ENCODE measurements around the gene MATN4. TPM values are rescaled to one million over a fixed set of nuclear protein-coding genes. Genes with fewer than 3 reads are reported as not detected.

MATN4 gene
- total RNA-seq, 1 experiment from 2014 or later: 0.64 TPM

DNA sequence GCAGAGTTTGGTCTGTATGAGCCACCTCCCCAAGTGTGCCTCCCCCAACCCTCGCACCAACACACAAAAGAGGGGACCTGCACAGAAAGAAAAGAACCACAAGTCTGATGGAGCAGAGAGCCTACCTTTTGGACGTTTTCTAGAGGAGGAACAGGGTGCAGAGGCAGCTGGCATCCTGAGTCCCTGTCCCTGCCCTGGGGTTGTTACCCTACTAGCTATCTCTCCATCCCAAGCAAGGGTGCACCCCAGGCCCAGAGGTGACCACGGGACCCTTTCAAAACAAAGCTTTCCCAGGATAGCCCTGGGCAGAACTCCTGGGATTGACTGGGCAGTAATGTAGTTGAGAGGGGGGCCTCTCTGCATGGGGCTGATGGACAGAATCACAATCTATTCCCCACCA lies 9.7 kb upstream of the MATN4 start (continued):
- TF ChIP-seq SRF (IDR thresholded peaks at IDR 0.05; ENCODE audit: low read depth) (no peak), ZBTB33 (IDR thresholded peaks at IDR 0.05; ENCODE audit: extremely low read depth, insufficient replicate concordance, low read length) (no peak)

GRCh38 chr20:45316150-45317080 lies 8.3 kb upstream of the MATN4 start:
- Histone ChIP-seq H2AFZ (ENCODE audit: low read depth, low read length, poor library complexity, severe bottlenecking) (no peak overlapping the region), H3K9me2 (ENCODE audit: insufficient read depth) (no peaks in the 10 kb centered on the region), H3K4me1 (ENCODE audit: control insufficient read depth in 1 of 2, insufficient read depth in 2 of 2, low read length in 2 of 2) (peaks cover 0 to 6% of the 10 kb centered on the region in 2 experiments; a peak in 2 of 4 replicates), H3K4me3 (replicated peaks in 1 of 2; ENCODE audit: low read depth in 1 of 2, low read length in 2 of 2) (no peak overlapping the region), H3K9ac (ENCODE audit: low read length) (no peak overlapping the region), H3K9me3 (ENCODE audit: control insufficient read depth in 1 of 2, insufficient read depth in 1 of 2, low read depth in 1 of 2, low read length in 2 of 2) (no peaks in the 10 kb centered on the region), H3K79me2 (ENCODE audit: insufficient read depth, low read length) (no peaks in the 10 kb centered on the region), H3K27ac (ENCODE audit: low read depth, low read length) (no peak overlapping the region), H3K36me3 (ENCODE audit: control insufficient read depth in 1 of 2, insufficient read depth in 2 of 2, low read length in 2 of 2) (no peaks in the 10 kb centered on the region), H4K20me1 (ENCODE audit: insufficient read depth) (no peaks in the 10 kb centered on the region), H3K27me3 (ENCODE audit: insufficient read depth, low read length) (no peaks in the 10 kb centered on the region), H3K4me2 (ENCODE audit: low read length) (no peak overlapping the region)
- BruUV-seq (replicated peaks): no TSS peak
- ChIA-PET POLR2A (no interaction called here), RAD21 (ENCODE audit: low non-redundant PET in 1 of 2, low total read pairs in 2 of 2, uncharacterized antibody in 2 of 2, unreplicated experiment in 2 of 2) (no interaction called here), CTCF (interaction anchor here (1.1 kb wide), 1 partner anchor 11 kb away, joined by 4 read pairs; no protein-coding TSS in a partner anchor)
- TF ChIP-seq EGR1 (IDR thresholded peaks at IDR 0.05; ENCODE audit: low read depth) (no peak), REST (IDR thresholded peaks at IDR 0.05; ENCODE audit: low read depth) (no peak), SIN3A (IDR thresholded peaks at IDR 0.05; ENCODE audit: low read depth) (no peak), EZH2phosphoT487 (IDR thresholded peaks at IDR 0.05; ENCODE audit: borderline replicate concordance) (no peak), ZFX (IDR thresholded peaks at IDR 0.05) (no peak), SRF (IDR thresholded peaks at IDR 0.05; ENCODE audit: low read depth) (no peak), RAD21 (IDR thresholded peaks at IDR 0.05; ENCODE audit: low read depth) (no peak), CBX3 (IDR thresholded peaks at IDR 0.05; ENCODE audit: low read depth) (no peak), POLR2A (IDR thresholded peaks at IDR 0.05; ENCODE audit: borderline replicate concordance, extremely low read depth, insufficient read depth, insufficient read length) (no peak), ELF1 (IDR thresholded peaks at IDR 0.05; ENCODE audit: borderline replicate concordance, low read depth) (no peak)
- TF ChIP-seq, protein P1, sequence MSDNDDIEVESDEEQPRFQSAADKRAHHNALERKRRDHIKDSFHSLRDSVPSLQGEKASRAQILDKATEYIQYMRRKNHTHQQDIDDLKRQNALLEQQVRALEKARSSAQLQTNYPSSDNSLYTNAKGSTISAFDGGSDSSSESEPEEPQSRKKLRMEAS (IDR thresholded peaks at IDR 0.05): no peak
- TF ChIP-seq, protein P2, sequence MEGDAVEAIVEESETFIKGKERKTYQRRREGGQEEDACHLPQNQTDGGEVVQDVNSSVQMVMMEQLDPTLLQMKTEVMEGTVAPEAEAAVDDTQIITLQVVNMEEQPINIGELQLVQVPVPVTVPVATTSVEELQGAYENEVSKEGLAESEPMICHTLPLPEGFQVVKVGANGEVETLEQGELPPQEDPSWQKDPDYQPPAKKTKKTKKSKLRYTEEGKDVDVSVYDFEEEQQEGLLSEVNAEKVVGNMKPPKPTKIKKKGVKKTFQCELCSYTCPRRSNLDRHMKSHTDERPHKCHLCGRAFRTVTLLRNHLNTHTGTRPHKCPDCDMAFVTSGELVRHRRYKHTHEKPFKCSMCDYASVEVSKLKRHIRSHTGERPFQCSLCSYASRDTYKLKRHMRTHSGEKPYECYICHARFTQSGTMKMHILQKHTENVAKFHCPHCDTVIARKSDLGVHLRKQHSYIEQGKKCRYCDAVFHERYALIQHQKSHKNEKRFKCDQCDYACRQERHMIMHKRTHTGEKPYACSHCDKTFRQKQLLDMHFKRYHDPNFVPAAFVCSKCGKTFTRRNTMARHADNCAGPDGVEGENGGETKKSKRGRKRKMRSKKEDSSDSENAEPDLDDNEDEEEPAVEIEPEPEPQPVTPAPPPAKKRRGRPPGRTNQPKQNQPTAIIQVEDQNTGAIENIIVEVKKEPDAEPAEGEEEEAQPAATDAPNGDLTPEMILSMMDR (IDR thresholded peaks at IDR 0.05 in 2 of 3, conservative IDR thresholded peaks at IDR 0.05 in 1 of 3; ENCODE audit: borderline replicate concordance in 1 of 3, insufficient read depth in 1 of 3, low read depth in 2 of 3, low read length in 2 of 3): no peak
- DNase-seq (ENCODE audit: low read depth, low spot score): no peak
- ATAC-seq: no peak
- intact Hi-C loops (cut with micrococcal nuclease): no loop called here
